Measurements from ENCODE around the gene HEPHL1.

The HEPHL1 gene

GRCh38 chr11:94134651-94135512 is 113.7 kb downstream of the HEPHL1 start:
- H3K4me2 ChIP-seq (ENCODE audit: low read length) = no peak overlapping the region
- no peak overlapping the region for H3K4me3 ChIP-seq (ENCODE audit: low read depth, low read length, poor library complexity, severe bottlenecking)
- H3F3A ChIP-seq (ENCODE audit: insufficient read depth, low read length) = no peaks in the 10 kb centered on the region
- H3K9me3 ChIP-seq (ENCODE audit: low read length) = no peaks in the 10 kb centered on the region
- H3K9me2 ChIP-seq (ENCODE audit: low read depth, low read length) = no peaks in the 10 kb centered on the region
- H3K4me1 ChIP-seq (ENCODE audit: insufficient read depth, low read length, severe bottlenecking) = peaks cover 16% of the 10 kb centered on the region
- no peak overlapping the region for H3K27ac ChIP-seq (ENCODE audit: low read depth, low read length, poor library complexity, severe bottlenecking)
- no peaks in the 10 kb centered on the region for H4K20me1 ChIP-seq (ENCODE audit: insufficient read depth, low read length)
- TF ChIP-seq CTCF (IDR thresholded peaks at IDR 0.05; ENCODE audit: low read length) (no peak), EZH2 (IDR thresholded peaks at IDR 0.05; ENCODE audit: borderline replicate concordance, low read length) (no peak)
- H2AFZ ChIP-seq (ENCODE audit: low read length) = no peak overlapping the region
- H3K27me3 ChIP-seq (ENCODE audit: insufficient read depth, low read length) = no peaks in the 10 kb centered on the region
- no peak overlapping the region for H3K9ac ChIP-seq (ENCODE audit: low read length)
- H3K79me2 ChIP-seq (ENCODE audit: insufficient read depth, low read length) = peaks cover 7% of the 10 kb centered on the region; the same call in 1 of the 2 replicates
- no peaks in the 10 kb centered on the region for H3K36me3 ChIP-seq (ENCODE audit: insufficient read depth, low read length)

- H3K79me2 ChIP-seq (ENCODE audit: insufficient read depth, low read length) = peaks cover 3% of the 10 kb centered on the region; the same call in 1 of the 2 replicates
- H3K4me3 ChIP-seq (ENCODE audit: low read depth, low read length, poor library complexity, severe bottlenecking) = no peak overlapping the region
- no peaks in the 10 kb centered on the region; the same call in 1 of the 2 replicates for H4K20me1 ChIP-seq (ENCODE audit: insufficient read depth, low read length)
- H3K27me3 ChIP-seq (ENCODE audit: insufficient read depth, low read length) = no peaks in the 10 kb centered on the region
- no peaks in the 10 kb centered on the region for H3F3A ChIP-seq (ENCODE audit: insufficient read depth, low read length)
- no peaks in the 10 kb centered on the region for H3K4me1 ChIP-seq (ENCODE audit: insufficient read depth, low read length, severe bottlenecking)
- no peak overlapping the region for H2AFZ ChIP-seq (ENCODE audit: low read length)
- no peaks in the 10 kb centered on the region for H3K9me3 ChIP-seq (ENCODE audit: low read length)
- no peaks in the 10 kb centered on the region for H3K9me2 ChIP-seq (ENCODE audit: low read depth, low read length)
- TF ChIP-seq CTCF (IDR thresholded peaks at IDR 0.05; ENCODE audit: low read length) (no peak), EZH2 (IDR thresholded peaks at IDR 0.05; ENCODE audit: borderline replicate concordance, low read length) (no peak)
- H3K27ac ChIP-seq (ENCODE audit: low read depth, low read length, poor library complexity, severe bottlenecking) = no peak overlapping the region
- H3K4me2 ChIP-seq (ENCODE audit: low read length) = no peak overlapping the region
- no peak overlapping the region for H3K9ac ChIP-seq (ENCODE audit: low read length)
- no peaks in the 10 kb centered on the region for H3K36me3 ChIP-seq (ENCODE audit: insufficient read depth, low read length)
These were observed 118.3 kb downstream of the HEPHL1 start for GRCh38 chr11:94139416-94139815.

DNA sequence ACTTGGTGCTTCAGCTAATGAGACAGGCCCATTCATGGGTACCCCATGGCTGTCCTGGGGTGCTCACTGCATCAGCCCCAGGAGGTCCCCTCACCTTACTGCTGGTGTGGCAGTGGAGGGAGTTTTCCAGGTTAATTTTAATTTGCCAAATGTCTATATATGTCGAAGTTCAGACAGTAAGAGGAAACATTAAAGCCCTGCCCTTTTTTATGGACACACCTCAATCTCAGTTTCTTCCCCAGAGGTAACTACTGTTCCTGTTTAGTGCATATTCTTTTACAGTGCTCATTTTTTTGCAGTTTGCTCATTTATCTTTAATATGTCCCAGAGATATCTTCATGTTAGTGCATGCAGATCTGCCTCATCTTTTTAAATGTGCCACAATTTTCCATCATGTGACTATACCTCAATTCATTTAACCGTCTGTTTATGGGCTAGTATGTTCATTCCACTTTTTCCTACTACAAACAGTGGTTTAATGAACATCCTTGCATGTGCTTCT is 119.1 kb downstream of the HEPHL1 start:
- Histone ChIP-seq H4K20me1 (ENCODE audit: insufficient read depth, low read length) (no peaks in the 10 kb centered on the region; the same call in 1 of the 2 replicates), H3K4me1 (ENCODE audit: insufficient read depth, low read length, severe bottlenecking) (no peaks in the 10 kb centered on the region), H3K36me3 (ENCODE audit: insufficient read depth, low read length) (no peaks in the 10 kb centered on the region), H3K4me3 (ENCODE audit: low read depth, low read length, poor library complexity, severe bottlenecking) (no peak overlapping the region), H3K79me2 (ENCODE audit: insufficient read depth, low read length) (peaks cover 2% of the 10 kb centered on the region; the same call in 1 of the 2 replicates), H3K9me3 (ENCODE audit: low read length) (no peaks in the 10 kb centered on the region), H2AFZ (ENCODE audit: low read length) (no peak overlapping the region), H3K4me2 (ENCODE audit: low read length) (no peak overlapping the region), H3F3A (ENCODE audit: insufficient read depth, low read length) (no peaks in the 10 kb centered on the region), H3K9ac (ENCODE audit: low read length) (no peak overlapping the region), H3K27ac (ENCODE audit: low read depth, low read length, poor library complexity, severe bottlenecking) (no peak overlapping the region), H3K9me2 (ENCODE audit: low read depth, low read length) (no peaks in the 10 kb centered on the region), H3K27me3 (ENCODE audit: insufficient read depth, low read length) (no peaks in the 10 kb centered on the region)
- no peak for TF ChIP-seq CTCF (IDR thresholded peaks at IDR 0.05; ENCODE audit: low read length)
- no peak for TF ChIP-seq EZH2 (IDR thresholded peaks at IDR 0.05; ENCODE audit: borderline replicate concordance, low read length)

Measured in OCI-LY1 (cell line).